SK-N-SH (cell line): ENCODE data around the gene SEPTIN12. TPM values are rescaled to one million over a fixed set of nuclear protein-coding genes. Genes with fewer than 3 reads are reported as not detected.

Experiments used
- CTCF ChIA-PET: fragments of 300-600, 350-600 bp; formaldehyde crosslinking; extraction: SDS; loops from one replicate; lab custom pipeline; 2021; lab: Yijun Ruan, JAX
- POLR2A ChIA-PET: fragments of 350-600 bp; sonication (Branson Sonifier 250); formaldehyde crosslinking; extraction: SDS; loops from one replicate; lab custom pipeline; 2020; ENCODE audit warnings: antibody characterized with exemption, inconsistent platforms; lab: Yijun Ruan, JAX
- DNase-seq: peaks from one replicate; pipeline ENCODE4 v3.0.0; 2012
- H2AFZ ChIP-seq: fragments of 200-600 bp; sonication (generic); 2 replicates; pipeline ENCODE4 v1.8.1; 2016; ENCODE audit warnings: antibody characterized with exemption, mild to moderate bottlenecking, low read depth
- H3F3A ChIP-seq: fragments of 200-600 bp; sonication (generic); replicated peaks from 2 replicates; pipeline ENCODE3; 2016; ENCODE audit warnings: antibody characterized with exemption, mild to moderate bottlenecking; ENCODE audit not compliant: insufficient read depth
- H3K27ac ChIP-seq, 2 experiments: fragments of 200-500 bp in 1 of 2; fragments of 200-600 bp in 1 of 2; sonication (Bioruptor generic) in 1 of 2; sonication (generic), shearing (Covaris generic) in 1 of 2; 2 replicates each; pipeline versions ENCODE4 v1.5.1 to v1.6.1; 2014 to 2016; ENCODE audit warnings: low read depth in 2 of 2, inconsistent platforms in 1 of 2, low read length in 1 of 2, mild to moderate bottlenecking in 1 of 2, mixed read lengths in 1 of 2
- H3K27me3 ChIP-seq: fragments of 200-600 bp; sonication (generic), shearing (Covaris generic); 2 replicates; pipeline ENCODE4 v1.6.1; 2016; ENCODE audit warnings: mixed run types; ENCODE audit not compliant: insufficient read depth
- H3K36me3 ChIP-seq, 2 experiments: fragments of 200-500 bp in 1 of 2; fragments of 200-600 bp in 1 of 2; sonication (Bioruptor generic) in 1 of 2; sonication (generic) in 1 of 2; replicated peaks in 1 of 2; 2 replicates each; pipeline versions ENCODE3 to v1.5.1; 2014 to 2016; ENCODE audit warnings: low read length in 1 of 2, mild to moderate bottlenecking in 1 of 2; ENCODE audit not compliant: insufficient read depth in 2 of 2, control insufficient read depth in 1 of 2
- H3K4me1 ChIP-seq, 2 experiments: fragments of 200-500 bp in 1 of 2; fragments of 200-600 bp in 1 of 2; sonication (Bioruptor generic) in 1 of 2; sonication (generic), shearing (Covaris generic) in 1 of 2; 2 replicates each; pipeline versions ENCODE4 v1.5.1 to v1.6.1; 2014 to 2016; ENCODE audit warnings: low read depth in 1 of 2, low read length in 1 of 2, mixed run types in 1 of 2; ENCODE audit not compliant: insufficient read depth in 2 of 2, control insufficient read depth in 1 of 2
- H3K4me2 ChIP-seq: fragments of 200-600 bp; sonication (generic), shearing (Covaris generic); 2 replicates; pipeline ENCODE4 v1.6.1; 2017; ENCODE audit warnings: mixed run types
- H3K4me3 ChIP-seq, 2 experiments: fragments of 200-500 bp in 1 of 2; fragments of 200-600 bp in 1 of 2; sonication (Bioruptor generic) in 1 of 2; sonication (generic), shearing (Covaris generic) in 1 of 2; 2 replicates each; pipeline versions ENCODE4 v1.5.1 to v1.8.1; 2014 to 2016; ENCODE audit warnings: low read depth in 2 of 2, inconsistent platforms in 1 of 2, low read length in 1 of 2, mild to moderate bottlenecking in 1 of 2, mixed read lengths in 1 of 2, moderate library complexity in 1 of 2
- H3K79me2 ChIP-seq: fragments of 200-600 bp; sonication (generic); 2 replicates; pipeline ENCODE4 v1.8.1; 2017; ENCODE audit warnings: mild to moderate bottlenecking; ENCODE audit not compliant: insufficient read depth
- H3K9ac ChIP-seq: fragments of 200-600 bp; sonication (generic); 2 replicates; pipeline ENCODE4 v1.6.1; 2017; ENCODE audit warnings: mixed run types
- H3K9me2 ChIP-seq: fragments of 200-600 bp; sonication (generic); 2 replicates; pipeline ENCODE4 v1.6.1; 2017; ENCODE audit warnings: mixed run types
- H3K9me3 ChIP-seq: fragments of 200-600 bp; sonication (generic); 2 replicates; pipeline ENCODE4 v1.6.1; 2017; ENCODE audit warnings: mixed run types, mild to moderate bottlenecking, moderate library complexity
- H4K20me1 ChIP-seq: fragments of 200-600 bp; sonication (generic); 2 replicates; pipeline ENCODE4 v1.6.1; 2017; ENCODE audit warnings: mild to moderate bottlenecking, mixed run types; ENCODE audit not compliant: insufficient read depth
- CHD2 ChIP-seq: fragments of 150-350 bp; IDR thresholded peaks from 2 replicates; pipeline ENCODE4 v1.6.1; 2018; ENCODE audit warnings: low read length; ENCODE audit not compliant: partially characterized antibody
- EP300 ChIP-seq, 2 experiments: IDR thresholded peaks; 2 replicates each; pipeline versions ENCODE4 v1.4.0 to v1.6.1; 2012; ENCODE audit warnings: borderline replicate concordance in 1 of 2, low read depth in 1 of 2, low read length in 1 of 2
- FOXJ3 ChIP-seq: sonication (generic); formaldehyde crosslinking; IDR thresholded peaks from 2 replicates; pipeline ENCODE4 v1.5.1; 2020; ENCODE audit warnings: mild to moderate bottlenecking, missing genetic modification reagents
- IRF3 ChIP-seq: fragments of 150-350 bp; IDR thresholded peaks from 2 replicates; pipeline ENCODE4 v1.6.1; 2016; ENCODE audit warnings: mild to moderate bottlenecking, low read depth, low read length
- MAX ChIP-seq: IDR thresholded peaks from 2 replicates; pipeline ENCODE4 v1.4.0; 2012; ENCODE audit warnings: low read depth
- MEF2A ChIP-seq: IDR thresholded peaks from 2 replicates; pipeline ENCODE4 v1.4.0; 2012; ENCODE audit warnings: low read depth, borderline replicate concordance
- MXI1 ChIP-seq: IDR thresholded peaks from 2 replicates; pipeline ENCODE4 v1.6.1; 2012; ENCODE audit warnings: mild to moderate bottlenecking, low read depth, low read length, improper control_type of control experiment
- NRF1 ChIP-seq: IDR thresholded peaks from 2 replicates; pipeline ENCODE4 v1.6.1; 2012; ENCODE audit warnings: low read depth, mild to moderate bottlenecking, low read length
- RCOR1 ChIP-seq: fragments of 150-350 bp; IDR thresholded peaks from 2 replicates; pipeline ENCODE4 v1.6.1; 2017; ENCODE audit warnings: antibody characterized with exemption, low read length
- REST ChIP-seq: IDR thresholded peaks from 2 replicates; pipeline ENCODE4 v1.6.1; 2012; ENCODE audit warnings: mild to moderate bottlenecking, low read depth, low read length, moderate library complexity
- TAF1 ChIP-seq: IDR thresholded peaks from 2 replicates; pipeline ENCODE4 v1.6.1; 2012; ENCODE audit warnings: low read depth, mild to moderate bottlenecking, low read length, moderate library complexity, borderline replicate concordance
- USF1 ChIP-seq: IDR thresholded peaks from 2 replicates; pipeline ENCODE4 v1.4.0; 2012; ENCODE audit warnings: low read depth, borderline replicate concordance
- WGBS: methylation state at CpG from one replicate; pipeline ENCODE4 v1.1.6; 2017; ENCODE audit warnings: low lambda C conversion rate; 5-methylcytosine and 5-hydroxymethylcytosine counted together
- polyA plus RNA-seq, 3 experiments: library from polyadenylated mRNA; depleted of rRNA; stranded (reverse); fragments of >200 nt; gene quantifications; 2 replicates each; pipeline ENCODE4 v1.2.3, GENCODE V29; 2012

SEPTIN12 gene
- polyA plus RNA-seq, 1 of the 3 experiments (the other 2 are of a cell fraction), result 0.07 TPM

- TF ChIP-seq REST (no peak), USF1 (no peak)
- TF ChIP-seq, all 33 proteins: peak for 0
These were observed 10.1 kb downstream of the SEPTIN12 start (continued) for GRCh38 chr16:4778050-4778392.

- WGBS, result 82% methylated on average over 5 of the region's 17 CpGs
- Histone ChIP-seq H3K4me3 (no peak overlapping the region), H3K4me2 (no peak overlapping the region), H3K4me1 (peaks cover 0 to 2% of the 10 kb centered on the region in 2 experiments; a peak in 1 of 4 replicates), H3K9ac (no peak overlapping the region), H3K9me3 (no peaks in the 10 kb centered on the region), H3F3A (no peaks in the 10 kb centered on the region), H3K27ac (no peak overlapping the region), H4K20me1 (no peaks in the 10 kb centered on the region), H3K9me2 (no peaks in the 10 kb centered on the region), H3K79me2 (no peaks in the 10 kb centered on the region), H3K27me3 (no peaks in the 10 kb centered on the region), H3K36me3 (no peaks in the 10 kb centered on the region), H2AFZ (no peak overlapping the region)
- POLR2A ChIA-PET, result no interaction called here
- no peak for TF ChIP-seq EP300 (IDR thresholded peaks at IDR 0.05; ENCODE audit: borderline replicate concordance in 1 of 2, low read depth in 1 of 2, low read length in 1 of 2)
- no peak for TF ChIP-seq IRF3
- TF ChIP-seq NRF1, result no peak
- no peak for TF ChIP-seq FOXJ3
- TF ChIP-seq CHD2, result no peak
- TF ChIP-seq MAX, result no peak
- TF ChIP-seq MXI1, result no peak
- no peak for TF ChIP-seq MEF2A
- TF ChIP-seq RCOR1, result no peak
- TF ChIP-seq TAF1, result no peak
- DNase-seq, result no peak
- CTCF ChIA-PET, result interaction anchor here (1.7 kb wide), 1 partner anchor 9 kb away, joined by 4 read pairs; no protein-coding TSS in a partner anchor
These were observed 10.7 kb downstream of the SEPTIN12 start for GRCh38 chr16:4777339-4778049.
